HepG2 (cell line): ENCODE data around the gene AXIN2. TPM values are rescaled to one million over a fixed set of nuclear protein-coding genes. Genes with fewer than 3 reads are reported as not detected.

Experiments used
- CBFB ChIP-seq: sonication (generic); formaldehyde crosslinking; IDR thresholded peaks from 2 replicates; pipeline ENCODE4 v1.4.0; 2020; ENCODE audit warnings: missing genetic modification reagents
- CCDC6 ChIP-seq: sonication (generic); formaldehyde crosslinking; IDR thresholded peaks from 2 replicates; pipeline ENCODE4 v1.8.1; 2022; ENCODE audit warnings: mild to moderate bottlenecking, missing genetic modification reagents, moderate library complexity
- CREM ChIP-seq, 2 experiments: sonication (generic) in 1 of 2; formaldehyde crosslinking in 1 of 2; IDR thresholded peaks; 2 replicates each; pipeline versions ENCODE4 v1.4.0 to v1.6.1; 2016 to 2020; ENCODE audit warnings: antibody characterized with exemption in 1 of 2, mild to moderate bottlenecking in 1 of 2, missing genetic modification reagents in 1 of 2
- EP300 ChIP-seq, 3 experiments: sonication (generic) in 1 of 3; formaldehyde crosslinking in 1 of 3; IDR thresholded peaks; 2 replicates each; pipeline versions ENCODE4 v1.5.1 to v1.6.1; 2011 to 2020; ENCODE audit warnings: low read depth in 2 of 3, low read length in 2 of 3, borderline replicate concordance in 1 of 3, improper control_type of control experiment in 1 of 3, mild to moderate bottlenecking in 1 of 3, missing genetic modification reagents in 1 of 3, moderate library complexity in 1 of 3
- FOXM1 ChIP-seq: sonication (generic); formaldehyde crosslinking; IDR thresholded peaks from 2 replicates; pipeline ENCODE4 v1.5.0; 2020; ENCODE audit warnings: missing genetic modification reagents
- KAT2B ChIP-seq: fragments of 150-350 bp; IDR thresholded peaks from 2 replicates; pipeline ENCODE4 v1.6.1; 2014; ENCODE audit warnings: low read depth, low read length, borderline replicate concordance
- MXD4 ChIP-seq: IDR thresholded peaks from 2 replicates; pipeline ENCODE4 v1.6.1; 2016; ENCODE audit warnings: mild to moderate bottlenecking, missing biosample characterization, missing genetic modification reagents
- SOX5 ChIP-seq: IDR thresholded peaks from 2 replicates; pipeline ENCODE4 v1.6.1; 2016; ENCODE audit warnings: borderline replicate concordance
- SP2 ChIP-seq: sonication (generic); formaldehyde crosslinking; IDR thresholded peaks from 2 replicates; pipeline ENCODE4 v1.5.1; 2020; ENCODE audit warnings: mild to moderate bottlenecking, missing genetic modification reagents
- TCF7 ChIP-seq: sonication (generic); IDR thresholded peaks from 2 replicates; pipeline ENCODE4 v1.6.1; 2016; ENCODE audit warnings: antibody characterized with exemption, low read depth
- TEAD3 ChIP-seq: optimal IDR thresholded peaks from 2 replicates; pipeline ENCODE3; 2016; ENCODE audit warnings: borderline replicate concordance
- TRIM24 ChIP-seq: sonication (generic); formaldehyde crosslinking; IDR thresholded peaks from 2 replicates; pipeline ENCODE4 v1.8.0; 2022; ENCODE audit warnings: mild to moderate bottlenecking, missing genetic modification reagents
- ZMYM4 ChIP-seq: sonication (generic); formaldehyde crosslinking; IDR thresholded peaks from 2 replicates; pipeline ENCODE4 v1.8.1; 2023; ENCODE audit warnings: mild to moderate bottlenecking, missing genetic modification reagents
- ZNF678 ChIP-seq: sonication (generic); formaldehyde crosslinking; IDR thresholded peaks from 2 replicates; pipeline ENCODE4 v1.4.0; 2020; ENCODE audit warnings: mild to moderate bottlenecking, missing genetic modification reagents
- ZNF772 ChIP-seq: sonication (generic); formaldehyde crosslinking; IDR thresholded peaks from 2 replicates; pipeline ENCODE4 v1.5.0; 2020; ENCODE audit warnings: mild to moderate bottlenecking, missing genetic modification reagents
- ZNF891 ChIP-seq: sonication (generic); formaldehyde crosslinking; IDR thresholded peaks from 2 replicates; pipeline ENCODE4 v1.5.0; 2020; ENCODE audit warnings: mild to moderate bottlenecking, missing genetic modification reagents
- polyA plus RNA-seq, 8 experiments: library from polyadenylated mRNA; depleted of rRNA in 3 of 8; stranded (reverse) in 7 of 8; unstranded in 1 of 8; fragments of >200 nt; fragmentation: Illumina TruSeq in 4 of 8; extraction: Trizol in 4 of 8; gene quantifications; 2 replicates each; pipeline versions ENCODE4 v1.2.1 to v1.2.3, GENCODE V29; 2011 to 2016; ENCODE audit warnings: low read depth in 4 of 8, missing spikeins in 1 of 8, mixed read lengths in 1 of 8; ENCODE audit not compliant: insufficient read depth in 1 of 8
- total RNA-seq, 5 experiments: library from RNA; depleted of rRNA; stranded (reverse); fragments of >200 nt; fragmentation: Illumina TruSeq; extraction: Trizol; gene quantifications; 2 replicates each; pipeline ENCODE4 v1.2.3, GENCODE V29; 2016; ENCODE audit warnings: low read depth in 1 of 5
- TF ChIP-seq, protein P1 (sequence below): sonication (generic); formaldehyde crosslinking; IDR thresholded peaks from 2 replicates; pipeline ENCODE4 v1.4.0; 2020; ENCODE audit warnings: missing genetic modification reagents
- TF ChIP-seq, protein P2 (sequence below): sonication (generic); formaldehyde crosslinking; IDR thresholded peaks from 2 replicates; pipeline ENCODE4 v1.9.0; 2021; ENCODE audit warnings: missing genetic modification reagents, mild to moderate bottlenecking, borderline replicate concordance
- TF ChIP-seq, protein P3 (sequence below): sonication (generic); formaldehyde crosslinking; IDR thresholded peaks from 2 replicates; pipeline ENCODE4 v1.4.0; 2020; ENCODE audit warnings: mild to moderate bottlenecking, missing genetic modification reagents
- TF ChIP-seq, protein P4 (sequence below): sonication (generic); formaldehyde crosslinking; IDR thresholded peaks from 2 replicates; pipeline ENCODE4 v1.8.1; 2023; ENCODE audit warnings: mild to moderate bottlenecking, missing genetic modification reagents
- TF ChIP-seq, protein P5 (sequence below): sonication (generic); formaldehyde crosslinking; IDR thresholded peaks from 2 replicates; pipeline ENCODE4 v1.4.0; 2020; ENCODE audit warnings: missing genetic modification reagents, mild to moderate bottlenecking, borderline replicate concordance

AXIN2 gene
- total and polyA plus RNA-seq, 2 of the 13 experiments (the other 11 are each of a cell fraction or from before 2014, with no cell fraction given) = 58.6 to 63.4 TPM

DNA sequence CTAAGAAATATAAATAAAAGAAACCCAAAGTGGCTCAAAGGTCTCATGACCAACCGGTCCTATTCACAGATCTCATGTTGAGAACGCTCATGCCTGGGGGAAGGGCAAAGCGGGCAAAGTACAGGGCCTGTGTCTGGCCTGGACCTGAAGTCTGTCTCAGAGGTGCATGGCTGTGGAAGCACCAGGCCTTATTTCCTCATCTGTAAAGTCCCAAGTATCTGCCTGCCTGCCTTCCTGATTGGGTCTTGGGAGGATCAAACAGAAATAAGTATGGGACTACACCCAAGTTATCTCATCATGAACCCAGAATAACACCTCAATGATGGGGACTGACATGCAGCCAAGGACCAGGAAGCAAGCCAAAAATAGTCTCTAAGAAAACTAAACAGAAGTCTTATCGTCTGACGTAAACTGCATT is 14.2 kb downstream of the AXIN2 start (continued):
- TF ChIP-seq, protein P1, sequence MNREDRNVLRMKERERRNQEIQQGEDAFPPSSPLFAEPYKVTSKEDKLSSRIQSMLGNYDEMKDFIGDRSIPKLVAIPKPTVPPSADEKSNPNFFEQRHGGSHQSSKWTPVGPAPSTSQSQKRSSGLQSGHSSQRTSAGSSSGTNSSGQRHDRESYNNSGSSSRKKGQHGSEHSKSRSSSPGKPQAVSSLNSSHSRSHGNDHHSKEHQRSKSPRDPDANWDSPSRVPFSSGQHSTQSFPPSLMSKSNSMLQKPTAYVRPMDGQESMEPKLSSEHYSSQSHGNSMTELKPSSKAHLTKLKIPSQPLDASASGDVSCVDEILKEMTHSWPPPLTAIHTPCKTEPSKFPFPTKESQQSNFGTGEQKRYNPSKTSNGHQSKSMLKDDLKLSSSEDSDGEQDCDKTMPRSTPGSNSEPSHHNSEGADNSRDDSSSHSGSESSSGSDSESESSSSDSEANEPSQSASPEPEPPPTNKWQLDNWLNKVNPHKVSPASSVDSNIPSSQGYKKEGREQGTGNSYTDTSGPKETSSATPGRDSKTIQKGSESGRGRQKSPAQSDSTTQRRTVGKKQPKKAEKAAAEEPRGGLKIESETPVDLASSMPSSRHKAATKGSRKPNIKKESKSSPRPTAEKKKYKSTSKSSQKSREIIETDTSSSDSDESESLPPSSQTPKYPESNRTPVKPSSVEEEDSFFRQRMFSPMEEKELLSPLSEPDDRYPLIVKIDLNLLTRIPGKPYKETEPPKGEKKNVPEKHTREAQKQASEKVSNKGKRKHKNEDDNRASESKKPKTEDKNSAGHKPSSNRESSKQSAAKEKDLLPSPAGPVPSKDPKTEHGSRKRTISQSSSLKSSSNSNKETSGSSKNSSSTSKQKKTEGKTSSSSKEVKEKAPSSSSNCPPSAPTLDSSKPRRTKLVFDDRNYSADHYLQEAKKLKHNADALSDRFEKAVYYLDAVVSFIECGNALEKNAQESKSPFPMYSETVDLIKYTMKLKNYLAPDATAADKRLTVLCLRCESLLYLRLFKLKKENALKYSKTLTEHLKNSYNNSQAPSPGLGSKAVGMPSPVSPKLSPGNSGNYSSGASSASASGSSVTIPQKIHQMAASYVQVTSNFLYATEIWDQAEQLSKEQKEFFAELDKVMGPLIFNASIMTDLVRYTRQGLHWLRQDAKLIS (CRISPR knock-in tag) = no peak
- TF ChIP-seq, protein P2, sequence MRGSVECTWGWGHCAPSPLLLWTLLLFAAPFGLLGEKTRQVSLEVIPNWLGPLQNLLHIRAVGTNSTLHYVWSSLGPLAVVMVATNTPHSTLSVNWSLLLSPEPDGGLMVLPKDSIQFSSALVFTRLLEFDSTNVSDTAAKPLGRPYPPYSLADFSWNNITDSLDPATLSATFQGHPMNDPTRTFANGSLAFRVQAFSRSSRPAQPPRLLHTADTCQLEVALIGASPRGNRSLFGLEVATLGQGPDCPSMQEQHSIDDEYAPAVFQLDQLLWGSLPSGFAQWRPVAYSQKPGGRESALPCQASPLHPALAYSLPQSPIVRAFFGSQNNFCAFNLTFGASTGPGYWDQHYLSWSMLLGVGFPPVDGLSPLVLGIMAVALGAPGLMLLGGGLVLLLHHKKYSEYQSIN = no peak
- TF ChIP-seq CCDC6 (CRISPR knock-in tag) = 0 out of 2 replicates have a peak, but pooled peaks have one; percentile 40
- TF ChIP-seq, protein P3, sequence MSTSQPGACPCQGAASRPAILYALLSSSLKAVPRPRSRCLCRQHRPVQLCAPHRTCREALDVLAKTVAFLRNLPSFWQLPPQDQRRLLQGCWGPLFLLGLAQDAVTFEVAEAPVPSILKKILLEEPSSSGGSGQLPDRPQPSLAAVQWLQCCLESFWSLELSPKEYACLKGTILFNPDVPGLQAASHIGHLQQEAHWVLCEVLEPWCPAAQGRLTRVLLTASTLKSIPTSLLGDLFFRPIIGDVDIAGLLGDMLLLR (CRISPR knock-in tag) = no peak
- TF ChIP-seq SP2 (CRISPR knock-in tag) = no peak
- TF ChIP-seq FOXM1 (CRISPR knock-in tag) = no peak
- TF ChIP-seq ZNF772 (CRISPR knock-in tag) = no peak
- peak; percentile 41 for TF ChIP-seq TEAD3 (CRISPR knock-in tag)
- TF ChIP-seq ZNF678 (CRISPR knock-in tag) = no peak
- no peak for TF ChIP-seq MXD4 (CRISPR knock-in tag)
- peak; percentile 64; the same call in 1 of the 2 replicates for TF ChIP-seq SOX5 (CRISPR knock-in tag)
- TF ChIP-seq, protein P4, sequence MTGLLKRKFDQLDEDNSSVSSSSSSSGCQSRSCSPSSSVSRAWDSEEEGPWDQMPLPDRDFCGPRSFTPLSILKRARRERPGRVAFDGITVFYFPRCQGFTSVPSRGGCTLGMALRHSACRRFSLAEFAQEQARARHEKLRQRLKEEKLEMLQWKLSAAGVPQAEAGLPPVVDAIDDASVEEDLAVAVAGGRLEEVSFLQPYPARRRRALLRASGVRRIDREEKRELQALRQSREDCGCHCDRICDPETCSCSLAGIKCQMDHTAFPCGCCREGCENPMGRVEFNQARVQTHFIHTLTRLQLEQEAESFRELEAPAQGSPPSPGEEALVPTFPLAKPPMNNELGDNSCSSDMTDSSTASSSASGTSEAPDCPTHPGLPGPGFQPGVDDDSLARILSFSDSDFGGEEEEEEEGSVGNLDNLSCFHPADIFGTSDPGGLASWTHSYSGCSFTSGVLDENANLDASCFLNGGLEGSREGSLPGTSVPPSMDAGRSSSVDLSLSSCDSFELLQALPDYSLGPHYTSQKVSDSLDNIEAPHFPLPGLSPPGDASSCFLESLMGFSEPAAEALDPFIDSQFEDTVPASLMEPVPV (CRISPR knock-in tag) = no peak
- TF ChIP-seq, protein P5, sequence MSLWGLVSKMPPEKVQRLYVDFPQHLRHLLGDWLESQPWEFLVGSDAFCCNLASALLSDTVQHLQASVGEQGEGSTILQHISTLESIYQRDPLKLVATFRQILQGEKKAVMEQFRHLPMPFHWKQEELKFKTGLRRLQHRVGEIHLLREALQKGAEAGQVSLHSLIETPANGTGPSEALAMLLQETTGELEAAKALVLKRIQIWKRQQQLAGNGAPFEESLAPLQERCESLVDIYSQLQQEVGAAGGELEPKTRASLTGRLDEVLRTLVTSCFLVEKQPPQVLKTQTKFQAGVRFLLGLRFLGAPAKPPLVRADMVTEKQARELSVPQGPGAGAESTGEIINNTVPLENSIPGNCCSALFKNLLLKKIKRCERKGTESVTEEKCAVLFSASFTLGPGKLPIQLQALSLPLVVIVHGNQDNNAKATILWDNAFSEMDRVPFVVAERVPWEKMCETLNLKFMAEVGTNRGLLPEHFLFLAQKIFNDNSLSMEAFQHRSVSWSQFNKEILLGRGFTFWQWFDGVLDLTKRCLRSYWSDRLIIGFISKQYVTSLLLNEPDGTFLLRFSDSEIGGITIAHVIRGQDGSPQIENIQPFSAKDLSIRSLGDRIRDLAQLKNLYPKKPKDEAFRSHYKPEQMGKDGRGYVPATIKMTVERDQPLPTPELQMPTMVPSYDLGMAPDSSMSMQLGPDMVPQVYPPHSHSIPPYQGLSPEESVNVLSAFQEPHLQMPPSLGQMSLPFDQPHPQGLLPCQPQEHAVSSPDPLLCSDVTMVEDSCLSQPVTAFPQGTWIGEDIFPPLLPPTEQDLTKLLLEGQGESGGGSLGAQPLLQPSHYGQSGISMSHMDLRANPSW = no peak
- no peak for TF ChIP-seq ZNF891 (CRISPR knock-in tag)
- peak; percentile 57; the same call in 1 of the 2 replicates for TF ChIP-seq TCF7
- TF ChIP-seq KAT2B = no peak
- peak in 1 of 2 experiments; percentile 58; a peak in 1 of 4 replicates for TF ChIP-seq EP300 (IDR thresholded peaks at IDR 0.05; ENCODE audit: low read depth in 2 of 2, low read length in 2 of 2)
- TF ChIP-seq EP300 (CRISPR knock-in tag; IDR thresholded peaks at IDR 0.05; ENCODE audit: borderline replicate concordance) = peak; percentile 37; the same call in 1 of the 2 replicates
- no peak for TF ChIP-seq CBFB (CRISPR knock-in tag)
- TF ChIP-seq CREM (IDR thresholded peaks at IDR 0.05) = peak; percentile 46; the same call in 1 of the 2 replicates
- TF ChIP-seq CREM (CRISPR knock-in tag; IDR thresholded peaks at IDR 0.05) = no peak
- no peak for TF ChIP-seq ZMYM4
- TF ChIP-seq TRIM24 (CRISPR knock-in tag) = no peak
